ENCODE results near the gene WEE1. TPM values are rescaled to one million over a fixed set of nuclear protein-coding genes. Genes with fewer than 3 reads are reported as not detected.

WEE1 gene
- total and polyA plus RNA-seq, 10 of the 15 experiments (the other 5 are each of a cell fraction or from before 2014, with no cell fraction given), result 13.8 to 69.5 (median 45.4) TPM

DNA sequence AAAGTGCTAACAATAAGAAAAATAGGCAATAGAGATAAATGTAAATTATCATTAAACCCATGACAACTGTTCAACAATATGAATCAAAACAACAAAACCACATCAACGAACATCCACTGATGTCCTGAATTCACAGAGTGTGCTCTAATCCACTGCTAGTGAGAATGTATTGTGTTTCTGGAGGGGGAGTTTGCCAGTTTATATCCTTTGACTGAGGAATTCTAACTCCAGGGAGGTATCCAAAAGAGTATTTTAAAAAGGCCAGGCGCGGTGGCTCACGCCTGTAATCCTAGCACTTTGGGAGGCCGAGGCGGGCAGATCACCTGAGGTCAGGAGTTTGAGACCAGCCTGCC is 1.7 kb upstream of the WEE1 start:
- DNase-seq (ENCODE audit: low read depth, low spot score), result no peak
- ChIA-PET POLR2A (interaction anchor here (1.1 kb wide), 1 partner anchor 29 kb away, joined by 4 read pairs; no protein-coding TSS in a partner anchor), CTCF (interaction anchor here (0.5 to 1.5 kb wide), 2 partner anchors 9 to 33 kb away, joined by 3 read pairs; no protein-coding TSS in a partner anchor), SMC1A (ENCODE audit: uncharacterized antibody, unreplicated experiment) (interaction anchor here (1.0 kb wide), 1 partner anchor 37 kb away, joined by 3 read pairs; no protein-coding TSS in a partner anchor), RAD21 (ENCODE audit: unreplicated experiment) (no interaction called here)
- Histone ChIP-seq H3K79me2 (ENCODE audit: control insufficient read depth, insufficient read depth, low read length) (peaks cover 34% of the 10 kb centered on the region), H3K4me2 (ENCODE audit: control insufficient read depth, insufficient read depth) (no peak overlapping the region), H3K4me3 (no peak overlapping the region), H3K27me3 (replicated peaks in 1 of 2; ENCODE audit: control insufficient read depth in 2 of 2, insufficient read depth in 2 of 2, low read length in 1 of 2) (no peaks in the 10 kb centered on the region), H4K20me1 (ENCODE audit: control insufficient read depth, insufficient read depth) (no peaks in the 10 kb centered on the region), H3K9ac (ENCODE audit: control insufficient read depth, insufficient read depth, low read length) (no peak overlapping the region), H3K27ac (ENCODE audit: control insufficient read depth, insufficient read depth) (no peak overlapping the region), H2AFZ (ENCODE audit: control insufficient read depth, low read depth, low read length) (no peak overlapping the region), H3K36me3 (ENCODE audit: control insufficient read depth in 2 of 2, insufficient read depth in 2 of 2, low read length in 1 of 2) (0 out of 4 replicates have a peak, but pooled peaks cover 0 to 3% of the 10 kb centered on the region in 2 experiments), H3K4me1 (ENCODE audit: control insufficient read depth, insufficient read depth, low read length) (peaks cover 6% of the 10 kb centered on the region; the same call in 1 of the 2 replicates), H3K9me3 (replicated peaks; ENCODE audit: control insufficient read depth, insufficient read depth, low read length) (no peaks in the 10 kb centered on the region)
- intact Hi-C loops (cut with micrococcal nuclease; ENCODE audit: unreplicated experiment), result loop anchor here (2.0 kb wide), 1 partner anchor 109 kb away; no protein-coding TSS in a partner anchor
- FAIRE-seq, result no peak
- in situ Hi-C loops (cut with MboI), result no loop called here
- TF ChIP-seq CREM (IDR thresholded peaks at IDR 0.05; ENCODE audit: low read depth) (no peak), BACH1 (IDR thresholded peaks at IDR 0.05; ENCODE audit: borderline replicate concordance) (no peak), FOXM1 (IDR thresholded peaks at IDR 0.05; ENCODE audit: low read depth, low read length) (no peak), TARDBP (IDR thresholded peaks at IDR 0.05; ENCODE audit: borderline replicate concordance) (no peak), ZNF622 (IDR thresholded peaks at IDR 0.05) (no peak), CBX3 (IDR thresholded peaks at IDR 0.05; ENCODE audit: borderline replicate concordance, low read depth) (no peak), MEF2A (IDR thresholded peaks at IDR 0.05; ENCODE audit: insufficient read depth, low read depth, low read length) (no peak), PML (IDR thresholded peaks at IDR 0.05; ENCODE audit: low read length) (no peak), POU2F2 (IDR thresholded peaks at IDR 0.05; ENCODE audit: borderline replicate concordance, low read depth, low read length) (no peak), PAX8 (IDR thresholded peaks at IDR 0.05) (no peak)
- TF ChIP-seq, protein P1, sequence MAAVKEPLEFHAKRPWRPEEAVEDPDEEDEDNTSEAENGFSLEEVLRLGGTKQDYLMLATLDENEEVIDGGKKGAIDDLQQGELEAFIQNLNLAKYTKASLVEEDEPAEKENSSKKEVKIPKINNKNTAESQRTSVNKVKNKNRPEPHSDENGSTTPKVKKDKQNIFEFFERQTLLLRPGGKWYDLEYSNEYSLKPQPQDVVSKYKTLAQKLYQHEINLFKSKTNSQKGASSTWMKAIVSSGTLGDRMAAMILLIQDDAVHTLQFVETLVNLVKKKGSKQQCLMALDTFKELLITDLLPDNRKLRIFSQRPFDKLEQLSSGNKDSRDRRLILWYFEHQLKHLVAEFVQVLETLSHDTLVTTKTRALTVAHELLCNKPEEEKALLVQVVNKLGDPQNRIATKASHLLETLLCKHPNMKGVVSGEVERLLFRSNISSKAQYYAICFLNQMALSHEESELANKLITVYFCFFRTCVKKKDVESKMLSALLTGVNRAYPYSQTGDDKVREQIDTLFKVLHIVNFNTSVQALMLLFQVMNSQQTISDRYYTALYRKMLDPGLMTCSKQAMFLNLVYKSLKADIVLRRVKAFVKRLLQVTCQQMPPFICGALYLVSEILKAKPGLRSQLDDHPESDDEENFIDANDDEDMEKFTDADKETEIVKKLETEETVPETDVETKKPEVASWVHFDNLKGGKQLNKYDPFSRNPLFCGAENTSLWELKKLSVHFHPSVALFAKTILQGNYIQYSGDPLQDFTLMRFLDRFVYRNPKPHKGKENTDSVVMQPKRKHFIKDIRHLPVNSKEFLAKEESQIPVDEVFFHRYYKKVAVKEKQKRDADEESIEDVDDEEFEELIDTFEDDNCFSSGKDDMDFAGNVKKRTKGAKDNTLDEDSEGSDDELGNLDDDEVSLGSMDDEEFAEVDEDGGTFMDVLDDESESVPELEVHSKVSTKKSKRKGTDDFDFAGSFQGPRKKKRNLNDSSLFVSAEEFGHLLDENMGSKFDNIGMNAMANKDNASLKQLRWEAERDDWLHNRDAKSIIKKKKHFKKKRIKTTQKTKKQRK (IDR thresholded peaks at IDR 0.05; ENCODE audit: low read depth, low read length), result no peak
- TF ChIP-seq, protein P2, sequence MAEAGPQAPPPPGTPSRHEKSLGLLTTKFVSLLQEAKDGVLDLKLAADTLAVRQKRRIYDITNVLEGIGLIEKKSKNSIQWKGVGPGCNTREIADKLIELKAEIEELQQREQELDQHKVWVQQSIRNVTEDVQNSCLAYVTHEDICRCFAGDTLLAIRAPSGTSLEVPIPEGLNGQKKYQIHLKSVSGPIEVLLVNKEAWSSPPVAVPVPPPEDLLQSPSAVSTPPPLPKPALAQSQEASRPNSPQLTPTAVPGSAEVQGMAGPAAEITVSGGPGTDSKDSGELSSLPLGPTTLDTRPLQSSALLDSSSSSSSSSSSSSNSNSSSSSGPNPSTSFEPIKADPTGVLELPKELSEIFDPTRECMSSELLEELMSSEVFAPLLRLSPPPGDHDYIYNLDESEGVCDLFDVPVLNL (IDR thresholded peaks at IDR 0.05; ENCODE audit: low read depth, low read length), result no peak
- TF ChIP-seq, protein P3, sequence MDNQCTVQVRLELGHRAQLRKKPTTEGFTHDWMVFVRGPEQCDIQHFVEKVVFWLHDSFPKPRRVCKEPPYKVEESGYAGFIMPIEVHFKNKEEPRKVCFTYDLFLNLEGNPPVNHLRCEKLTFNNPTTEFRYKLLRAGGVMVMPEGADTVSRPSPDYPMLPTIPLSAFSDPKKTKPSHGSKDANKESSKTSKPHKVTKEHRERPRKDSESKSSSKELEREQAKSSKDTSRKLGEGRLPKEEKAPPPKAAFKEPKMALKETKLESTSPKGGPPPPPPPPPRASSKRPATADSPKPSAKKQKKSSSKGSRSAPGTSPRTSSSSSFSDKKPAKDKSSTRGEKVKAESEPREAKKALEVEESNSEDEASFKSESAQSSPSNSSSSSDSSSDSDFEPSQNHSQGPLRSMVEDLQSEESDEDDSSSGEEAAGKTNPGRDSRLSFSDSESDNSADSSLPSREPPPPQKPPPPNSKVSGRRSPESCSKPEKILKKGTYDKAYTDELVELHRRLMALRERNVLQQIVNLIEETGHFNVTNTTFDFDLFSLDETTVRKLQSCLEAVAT (IDR thresholded peaks at IDR 0.05), result no peak
- TF ChIP-seq, protein P4, sequence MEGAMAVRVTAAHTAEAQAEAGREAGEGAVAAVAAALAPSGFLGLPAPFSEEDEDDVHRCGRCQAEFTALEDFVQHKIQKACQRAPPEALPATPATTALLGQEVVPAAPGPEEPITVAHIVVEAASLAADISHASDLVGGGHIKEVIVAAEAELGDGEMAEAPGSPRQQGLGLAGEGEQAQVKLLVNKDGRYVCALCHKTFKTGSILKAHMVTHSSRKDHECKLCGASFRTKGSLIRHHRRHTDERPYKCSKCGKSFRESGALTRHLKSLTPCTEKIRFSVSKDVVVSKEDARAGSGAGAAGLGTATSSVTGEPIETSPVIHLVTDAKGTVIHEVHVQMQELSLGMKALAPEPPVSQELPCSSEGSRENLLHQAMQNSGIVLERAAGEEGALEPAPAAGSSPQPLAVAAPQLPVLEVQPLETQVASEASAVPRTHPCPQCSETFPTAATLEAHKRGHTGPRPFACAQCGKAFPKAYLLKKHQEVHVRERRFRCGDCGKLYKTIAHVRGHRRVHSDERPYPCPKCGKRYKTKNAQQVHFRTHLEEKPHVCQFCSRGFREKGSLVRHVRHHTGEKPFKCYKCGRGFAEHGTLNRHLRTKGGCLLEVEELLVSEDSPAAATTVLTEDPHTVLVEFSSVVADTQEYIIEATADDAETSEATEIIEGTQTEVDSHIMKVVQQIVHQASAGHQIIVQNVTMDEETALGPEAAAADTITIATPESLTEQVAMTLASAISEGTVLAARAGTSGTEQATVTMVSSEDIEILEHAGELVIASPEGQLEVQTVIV (IDR thresholded peaks at IDR 0.05; ENCODE audit: borderline replicate concordance, partially characterized antibody), result no peak
- no TSS peak for BruUV-seq (replicated peaks)
- ATAC-seq, result no peak
- 97% methylated on average over 6 of the region's 6 CpGs for WGBS (ENCODE audit: insufficient coverage, insufficient replicate concordance, low lambda C conversion rate, missing lambda C conversion rate)

Data from GM12878 (cell line).